ENCODE results near the gene SETBP1.

Gene SETBP1

DNA sequence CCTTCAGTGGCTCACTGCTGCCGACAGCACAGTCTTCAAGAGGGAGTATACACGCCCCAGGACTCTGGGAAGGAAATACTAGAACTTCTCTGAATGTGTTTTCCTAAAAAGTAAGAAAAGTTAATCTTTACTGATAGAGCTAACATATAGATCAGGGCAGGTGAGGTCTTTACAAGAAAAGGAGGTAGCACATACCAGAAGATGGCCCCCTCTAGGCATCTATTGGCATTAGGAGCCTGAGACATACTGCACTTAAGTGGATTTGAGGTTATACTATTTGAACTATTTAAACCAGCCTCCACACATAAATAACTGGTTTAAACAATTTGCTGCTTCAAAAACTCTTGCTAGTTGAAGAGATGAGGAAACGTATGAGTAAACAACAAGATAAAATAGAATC lies 406.1 kb downstream of the SETBP1 start:
- DNase-seq: no peak

DNA sequence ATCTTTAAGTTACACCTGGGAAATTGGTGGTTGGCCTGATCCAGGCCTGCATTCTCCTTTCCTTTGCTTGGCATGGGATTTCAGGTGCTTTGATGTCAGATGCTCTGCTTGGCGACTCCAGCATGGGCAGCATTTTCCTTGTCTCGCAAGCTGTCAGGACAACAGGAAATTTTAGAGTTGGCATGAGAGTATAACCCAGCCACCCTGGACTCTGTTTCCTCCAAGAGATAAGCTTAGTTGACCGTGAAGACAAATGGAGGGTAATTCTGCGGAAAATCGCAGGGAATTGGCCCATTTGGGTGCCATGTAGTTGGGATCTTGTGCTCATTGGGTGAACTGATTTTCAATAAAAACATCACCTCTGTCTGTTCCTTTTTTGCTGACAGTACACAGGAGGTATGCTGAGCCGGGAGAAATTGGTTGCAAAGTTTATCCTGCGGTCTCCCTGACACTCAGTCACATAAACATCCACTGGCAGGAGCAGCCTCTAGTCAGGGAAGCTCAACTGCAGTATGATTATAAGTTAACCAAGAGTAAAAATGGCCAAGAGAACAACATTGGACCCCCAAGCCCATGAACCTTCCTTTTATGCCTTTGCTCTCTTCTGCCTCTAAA lies 409.9 kb downstream of the SETBP1 start:
- DNase-seq: no peak

DNA sequence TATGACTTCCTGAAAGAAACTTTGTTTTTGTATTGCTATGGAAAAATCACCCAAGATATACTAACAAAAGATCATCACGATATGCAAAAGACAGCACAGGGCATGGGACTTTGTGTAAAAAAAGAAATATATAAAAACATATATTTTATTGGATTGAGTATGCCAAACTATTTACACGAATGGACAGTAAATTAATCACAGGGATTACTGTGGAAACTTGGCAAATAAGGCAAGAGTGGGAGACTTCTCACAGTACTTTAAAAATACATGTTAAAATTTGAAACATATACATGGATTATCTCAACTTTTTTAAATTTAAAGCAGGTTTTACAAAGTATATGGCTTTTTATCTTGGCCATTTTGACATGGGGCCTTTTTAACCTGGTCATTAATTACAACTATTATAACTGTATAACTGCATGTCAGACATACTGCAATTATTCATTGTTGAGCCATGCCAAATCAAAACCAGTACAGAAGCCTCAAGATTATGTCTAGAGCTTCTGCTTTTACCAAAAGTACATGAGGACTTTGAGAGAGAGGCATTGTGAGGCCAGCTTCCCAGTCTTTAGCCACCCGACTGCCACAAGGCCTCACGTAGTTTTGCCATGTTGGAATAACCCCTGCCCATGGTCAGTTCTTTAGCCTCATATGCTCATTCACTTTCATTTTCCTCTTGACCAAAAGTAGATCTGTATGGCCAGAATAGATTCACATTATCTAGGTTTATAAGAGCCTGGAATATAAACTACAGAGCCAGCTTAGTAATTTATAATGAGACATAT lies 419.8 kb downstream of the SETBP1 start:
- DNase-seq: no peak

DNA sequence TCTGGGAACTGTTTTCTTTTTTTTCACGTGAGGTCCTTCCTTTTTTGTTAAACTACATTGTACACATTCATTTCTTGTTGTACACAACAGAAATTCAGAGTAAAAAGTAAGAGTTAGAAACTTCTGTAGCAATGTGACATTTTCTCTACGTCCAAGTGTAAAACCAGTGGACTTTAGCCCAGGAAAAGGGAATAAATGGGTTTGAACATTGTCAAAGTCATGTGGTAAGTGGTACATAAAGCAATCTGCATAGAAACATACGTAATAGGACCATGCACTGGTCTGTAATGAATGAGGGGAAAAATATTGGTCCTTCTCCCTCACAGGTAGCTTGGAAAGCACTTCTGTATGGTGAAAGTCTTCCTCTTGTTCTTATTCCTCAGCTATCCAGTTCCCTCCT lies 421.4 kb downstream of the SETBP1 start:
- DNase-seq: no peak

DNA sequence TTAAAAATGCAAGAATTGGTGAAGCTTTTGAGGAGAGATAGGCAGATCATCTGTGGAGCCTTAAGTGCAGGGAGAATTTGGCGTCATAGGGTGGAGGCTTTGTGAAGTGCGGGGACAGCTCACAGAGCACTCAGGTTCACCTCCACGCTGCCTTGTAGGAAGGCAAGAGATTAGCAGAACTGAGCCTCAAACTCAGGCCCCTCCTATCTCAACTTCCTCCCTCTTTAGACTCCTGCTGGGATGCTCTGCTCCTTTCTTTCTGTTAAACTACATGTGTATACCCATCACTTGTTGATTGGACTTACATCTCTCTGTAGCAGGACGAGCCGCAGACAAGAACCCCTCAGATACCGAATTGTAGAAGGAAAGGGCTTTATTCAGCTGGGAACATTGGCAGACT lies 422.2 kb downstream of the SETBP1 start:
- DNase-seq: no peak

DNA sequence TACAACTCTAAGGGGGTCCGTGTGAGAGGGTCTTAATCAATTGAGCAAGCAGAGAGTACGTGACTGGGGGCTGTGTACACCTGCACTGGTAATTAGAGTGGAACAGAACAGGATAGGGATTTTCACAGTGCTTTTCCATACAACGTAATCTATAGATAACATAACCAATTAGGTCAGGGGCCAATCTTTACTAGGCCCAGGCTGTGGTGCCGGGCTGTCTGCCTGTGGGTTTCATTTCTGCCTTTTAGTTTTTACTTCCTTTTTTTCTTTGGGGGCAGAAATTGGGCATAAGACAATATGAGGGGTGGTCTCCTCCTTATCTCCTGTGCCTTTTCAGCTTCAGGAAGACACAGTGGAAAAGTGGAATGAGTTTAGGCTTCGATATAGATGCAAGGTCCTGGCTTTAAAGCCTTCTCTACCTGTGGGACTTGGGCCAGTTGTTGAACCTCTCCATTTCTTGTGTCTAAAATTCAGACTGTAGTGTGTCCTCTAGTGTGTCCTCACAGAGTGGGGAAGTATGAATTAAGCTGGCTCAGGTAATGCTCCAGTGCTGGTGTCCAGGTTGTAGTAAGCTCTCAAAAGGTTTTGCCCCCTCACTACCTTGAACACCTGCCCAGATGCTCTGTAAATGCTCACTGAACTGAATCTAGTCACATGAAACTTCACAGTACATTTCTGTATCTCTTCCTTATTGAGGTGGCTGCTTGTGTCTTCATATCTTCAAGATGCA lies 422.8 kb downstream of the SETBP1 start:
- DNase-seq: no peak

DNA sequence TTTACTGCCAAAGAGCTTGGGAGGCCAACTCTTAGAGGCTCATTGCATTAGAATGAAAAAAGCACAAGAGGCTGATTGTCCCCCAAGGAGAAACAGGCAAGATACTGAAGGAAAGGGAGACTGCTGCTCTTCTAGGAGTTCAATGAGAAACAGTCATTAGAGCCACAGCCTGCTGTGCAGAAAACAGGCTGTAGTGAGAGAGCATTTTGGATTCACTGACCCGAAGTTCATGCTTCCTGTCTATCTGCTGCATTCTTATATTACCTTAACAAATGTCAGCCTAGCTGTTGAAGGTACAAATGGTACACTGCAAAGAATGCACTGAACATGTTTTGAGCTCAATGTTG lies 423.3 kb downstream of the SETBP1 start:
- no peak for DNase-seq

DNA sequence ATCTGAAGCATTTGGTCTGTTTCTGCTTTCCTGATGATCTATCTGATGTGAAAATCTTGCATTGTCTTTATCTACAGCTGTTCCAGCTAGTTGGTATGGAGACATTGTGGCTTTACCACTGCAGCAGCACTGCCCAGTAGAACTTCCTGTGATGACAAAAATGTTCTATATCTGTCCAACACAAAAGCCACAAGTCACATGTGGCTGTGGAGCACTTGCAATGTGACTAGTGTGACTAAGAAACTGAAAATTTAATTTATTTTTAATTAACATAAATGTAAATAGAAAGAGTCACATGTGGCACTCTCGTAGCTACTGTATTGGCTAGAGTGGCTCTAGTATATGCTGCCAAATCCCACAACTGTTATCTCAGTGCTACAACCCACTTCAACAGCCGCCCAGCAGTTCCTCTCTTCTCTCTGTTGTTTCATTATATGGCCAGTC lies 425.7 kb downstream of the SETBP1 start:
- DNase-seq: no peak

DNA sequence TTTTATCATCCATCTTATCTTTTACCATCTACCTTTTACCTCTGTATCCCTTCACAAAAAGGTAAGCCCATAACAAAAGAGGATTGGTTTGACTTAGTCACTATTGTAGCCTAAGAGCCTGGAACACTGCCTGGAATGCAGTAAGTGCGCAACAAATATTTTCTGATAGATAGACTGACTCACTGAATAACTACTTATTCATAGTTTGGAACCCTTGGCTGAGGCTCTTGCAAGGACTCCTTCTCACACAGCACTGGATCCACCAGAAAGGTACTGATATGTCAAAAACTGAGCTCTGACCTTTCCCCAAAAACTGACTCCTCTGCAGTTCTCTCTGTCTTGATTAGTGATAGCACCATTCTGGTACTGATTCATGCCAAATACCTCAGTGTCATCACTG lies 426.7 kb downstream of the SETBP1 start:
- DNase-seq: no peak

DNA sequence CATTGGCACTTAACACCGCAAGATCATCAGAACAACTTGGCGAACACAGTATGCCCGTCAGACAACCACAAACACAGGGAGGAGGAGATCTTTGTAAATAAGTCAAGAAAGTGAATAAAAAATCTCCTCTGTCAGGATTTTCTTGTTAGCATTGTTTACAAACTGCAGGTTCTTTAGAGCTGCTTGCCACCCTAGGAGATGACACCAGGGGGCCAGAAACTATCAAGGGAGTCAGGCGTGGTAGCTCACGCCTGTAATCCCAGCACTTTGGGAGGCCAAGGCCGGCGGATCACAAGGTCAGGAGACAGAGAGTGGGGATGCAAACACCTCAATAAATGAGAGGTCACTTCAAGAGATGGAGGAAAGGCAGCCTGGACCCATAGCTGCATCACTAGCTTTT lies 428.1 kb downstream of the SETBP1 start:
- no peak for DNase-seq

DNA sequence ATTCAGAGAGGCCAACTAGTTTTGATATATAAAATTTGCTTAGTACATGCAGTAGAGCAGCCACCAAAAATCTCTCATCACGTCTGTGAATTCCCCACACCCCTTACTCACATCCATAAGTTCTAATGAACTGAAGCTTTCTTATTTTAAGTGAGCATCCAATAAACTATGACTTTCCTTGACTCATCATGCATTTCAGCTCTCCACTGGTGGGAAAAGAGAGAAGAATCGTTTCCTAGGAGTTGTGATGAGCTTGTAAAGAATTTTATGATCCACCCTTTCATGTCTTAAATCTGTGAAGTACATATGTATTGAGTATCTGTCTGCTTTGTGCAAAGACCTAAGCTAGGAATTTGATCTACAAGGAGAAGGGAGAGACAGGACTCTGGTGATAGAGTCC lies 428.6 kb downstream of the SETBP1 start:
- no peak for DNase-seq

DNA sequence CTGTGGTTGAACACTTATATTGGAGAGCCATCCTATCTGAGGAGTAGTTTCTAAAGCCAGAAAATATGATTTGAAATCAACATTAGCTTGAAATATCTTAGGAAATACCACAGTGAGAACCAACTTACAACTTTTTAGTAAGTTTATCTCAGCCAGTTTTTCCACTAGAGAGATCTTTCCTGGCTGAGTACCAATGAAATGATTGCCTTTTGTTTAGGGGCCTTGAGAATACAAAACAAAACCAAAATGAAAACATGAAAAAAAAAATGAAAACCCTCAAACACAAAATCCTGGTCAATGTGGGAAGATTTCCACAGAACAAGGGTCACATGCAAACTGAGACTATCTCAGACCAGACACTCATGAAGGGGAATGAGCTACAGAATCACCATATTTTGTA lies 429.0 kb downstream of the SETBP1 start:
- DNase-seq: no peak

DNA sequence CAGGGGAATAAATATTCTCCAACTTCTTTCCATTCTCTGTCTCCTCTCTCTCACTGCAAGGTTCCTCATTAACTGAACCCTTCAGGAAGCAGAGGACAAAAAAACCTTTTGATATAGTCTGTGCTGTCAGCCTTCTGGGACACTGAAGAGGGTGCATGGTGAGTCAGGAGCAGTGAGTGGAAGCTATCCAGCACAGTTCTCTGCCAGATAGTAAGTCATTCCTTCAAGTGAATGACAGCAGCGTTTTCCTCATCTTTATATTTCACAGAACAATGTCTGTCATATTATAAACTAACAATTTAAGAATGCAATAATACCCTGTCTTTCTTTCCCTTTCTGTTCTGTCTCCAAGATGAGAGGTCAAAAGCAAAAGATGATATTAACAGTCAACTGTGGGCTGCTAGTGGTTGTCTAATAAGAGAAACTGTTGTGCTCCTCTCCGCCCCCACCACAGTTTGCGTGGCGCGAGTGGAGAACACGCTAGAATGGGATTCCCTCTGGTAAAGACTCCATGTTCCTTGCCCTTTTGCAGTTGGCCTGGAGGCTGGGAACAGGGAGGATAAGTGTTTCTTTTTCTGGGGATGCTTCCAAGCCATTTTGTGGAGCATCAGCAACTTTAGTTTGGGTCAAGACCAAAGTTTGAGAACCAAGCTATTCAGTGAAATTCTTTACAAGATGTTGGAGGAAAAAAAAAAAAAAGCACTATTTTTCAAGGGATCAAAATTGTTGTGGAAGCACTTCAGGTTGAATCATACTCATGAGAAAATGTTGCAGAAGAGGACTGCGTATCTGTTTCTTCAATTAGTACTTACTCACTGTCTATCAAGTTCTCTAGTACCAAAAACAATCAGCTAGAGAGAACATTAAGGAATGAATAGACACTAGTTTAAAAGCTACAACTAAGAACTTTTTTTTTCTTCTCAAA lies 430.2 kb downstream of the SETBP1 start:
- no peak for DNase-seq

DNA sequence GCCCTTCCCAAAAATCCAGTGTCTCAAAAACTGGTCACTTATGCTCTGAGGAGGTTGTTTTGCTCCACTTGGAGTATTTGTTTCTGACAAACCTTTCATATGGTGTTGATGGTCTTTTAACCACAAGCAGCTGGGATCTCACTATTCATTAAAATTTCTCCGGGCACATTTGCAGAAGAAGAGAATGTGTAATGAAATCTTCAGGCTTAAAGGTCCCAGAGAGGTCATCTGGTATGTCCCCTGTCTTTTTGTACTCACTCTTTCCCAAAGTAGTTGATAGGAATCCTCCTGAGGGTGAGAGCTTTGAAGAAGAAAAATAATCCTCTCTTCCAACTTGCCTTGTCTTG lies 430.8 kb downstream of the SETBP1 start:
- DNase-seq: no peak

DNA sequence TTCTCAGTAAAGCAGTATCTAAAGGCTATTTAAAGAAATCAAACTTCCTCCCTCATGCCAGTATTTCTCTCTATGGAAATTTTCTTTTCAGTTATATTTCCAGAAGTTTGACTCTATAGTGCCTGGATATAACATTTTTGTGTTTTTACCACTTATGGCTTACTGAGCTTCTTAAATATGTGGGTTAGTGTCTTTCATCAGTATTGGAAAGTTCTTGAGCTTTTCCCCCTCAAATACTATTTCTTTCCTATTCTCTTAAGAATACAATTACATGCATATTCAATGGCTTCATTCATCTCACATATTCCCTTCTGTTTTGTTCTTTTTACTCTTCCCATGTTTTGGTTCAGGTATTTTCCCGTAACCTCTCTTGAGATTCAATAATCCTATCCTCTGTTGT lies 432.0 kb downstream of the SETBP1 start:
- no peak for DNase-seq

DNA sequence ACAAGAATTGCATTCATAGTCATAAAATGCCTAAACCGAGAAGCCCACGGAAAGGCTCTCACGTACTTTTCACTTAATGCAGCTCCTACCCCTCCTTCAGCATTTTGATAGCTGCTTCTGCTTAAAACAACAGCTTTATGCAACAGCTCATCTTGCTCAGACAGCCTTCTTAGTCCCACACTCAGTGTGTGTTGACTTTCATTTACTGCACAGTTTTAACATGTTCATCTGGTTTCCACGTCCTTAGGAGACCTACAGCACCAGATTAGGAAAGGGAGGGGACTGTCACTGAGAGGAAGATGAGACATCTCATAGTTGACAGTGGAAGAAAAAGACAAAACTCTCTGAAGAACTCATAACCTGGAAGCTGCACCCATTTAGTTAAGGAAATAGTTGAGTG lies 435.4 kb downstream of the SETBP1 start:
- no peak for DNase-seq
